Activated CD4-positive, alpha-beta T cell treated with anti-CD3 and anti-CD28 coated beads for 4 hours (primary cell): ENCODE data around the gene PHACTR1.
A peak's percentile ranks its signal among the peaks of the same experiment; 100 is the strongest.

Experiments used
- DNase-seq, 2 donors: peaks; one replicate each; pipeline ENCODE4 v3.0.0-alpha.2; 2020

Gene PHACTR1

GRCh38 chr6:13332349-13332706 is 615.8 kb downstream of the PHACTR1 start:
- no peak for DNase-seq

- DNase-seq: no peak
Measured at GRCh38 chr6:13334953-13335352, 618.4 kb downstream of the PHACTR1 start.

- DNase-seq: peak; percentile 57 to 73
Measured at GRCh38 chr6:13336553-13336952, 620.0 kb downstream of the PHACTR1 start.

GRCh38 chr6:13338038-13338437 is 621.5 kb downstream of the PHACTR1 start:
- no peak for DNase-seq
